GM12878 (cell line): ENCODE results near the gene KIF5C. TPM values are rescaled to one million over a fixed set of nuclear protein-coding genes. Genes with fewer than 3 reads are reported as not detected.

Source experiments
- ATAC-seq: fragments of 200-7000 bp; cut with Tn5 transposase; 3 replicates; pipeline ENCODE4 v1.9.1; 2020; ENCODE audit warnings: mild to moderate bottlenecking, moderate library complexity
- BruUV-seq: library from RNA; stranded (reverse); fragments of 400-500 nt; replicated peaks from 2 replicates; lab custom pipeline; 2021; lab: Mats Ljungman, UMichigan
- CTCF ChIA-PET: fragments of 300-600 bp; sonication (Branson Sonifier 250); formaldehyde crosslinking; extraction: SDS; loops from one replicate; lab custom pipeline; 2021; ENCODE audit warnings: inconsistent platforms; lab: Yijun Ruan, JAX
- POLR2A ChIA-PET: fragments of 350-600 bp; formaldehyde crosslinking; extraction: SDS; loops from one replicate; lab custom pipeline; 2021; ENCODE audit warnings: inconsistent platforms; lab: Charles Lee
- RAD21 ChIA-PET: fragments of 300-600 bp; sonication (Branson Sonifier 250); formaldehyde crosslinking; loops from one replicate; lab custom pipeline; 2023; ENCODE audit warnings: antibody characterized with exemption; ENCODE audit not compliant: unreplicated experiment; lab: Charles Lee
- SMC1A ChIA-PET: fragments of 300-600 bp; sonication (Branson Sonifier 250); formaldehyde crosslinking; loops from one replicate; lab custom pipeline; 2023; ENCODE audit not compliant: unreplicated experiment, uncharacterized antibody; lab: Charles Lee
- DNase-seq: peaks from one replicate; pipeline ENCODE4 v3.0.0-alpha.2; 2011; ENCODE audit warnings: low read depth, low spot score
- FAIRE-seq: peaks from 3 replicates; lab custom pipeline; 2011; peaks lifted over from hg19 to GRCh38; lab: Jason Lieb, UNC
- H2AFZ ChIP-seq: 2 replicates; pipeline ENCODE4 v1.6.0; 2011; ENCODE audit warnings: low read depth, low read length, control low read depth; ENCODE audit not compliant: control insufficient read depth
- H3K27ac ChIP-seq: 2 replicates; pipeline ENCODE4 v1.5.1; 2011; ENCODE audit warnings: control low read depth; ENCODE audit not compliant: control insufficient read depth, insufficient read depth
- H3K27me3 ChIP-seq, 2 experiments: replicated peaks in 1 of 2; 2 replicates each; pipeline versions ENCODE4 v1.6.0 to v1.6.1; 2011; ENCODE audit warnings: low read length in 1 of 2; ENCODE audit not compliant: control insufficient read depth in 2 of 2, insufficient read depth in 2 of 2
- H3K36me3 ChIP-seq, 2 experiments: 2 replicates each; pipeline ENCODE4 v1.5.1; 2011; ENCODE audit warnings: low read length in 1 of 2; ENCODE audit not compliant: control insufficient read depth in 2 of 2, insufficient read depth in 2 of 2
- H3K4me1 ChIP-seq: 2 replicates; pipeline ENCODE4 v1.6.1; 2011; ENCODE audit warnings: mild to moderate bottlenecking, low read length, moderate library complexity, mixed read lengths; ENCODE audit not compliant: control insufficient read depth, insufficient read depth
- H3K4me2 ChIP-seq: 2 replicates; pipeline ENCODE4 v1.6.0; 2011; ENCODE audit warnings: control low read depth; ENCODE audit not compliant: control insufficient read depth, insufficient read depth
- H3K4me3 ChIP-seq: fragments of 200-600 bp; sonication (generic); 2 replicates; pipeline ENCODE4 v1.5.1; 2016
- H3K79me2 ChIP-seq: 2 replicates; pipeline ENCODE4 v1.6.0; 2011; ENCODE audit warnings: low read length; ENCODE audit not compliant: control insufficient read depth, insufficient read depth
- H3K9ac ChIP-seq: 2 replicates; pipeline ENCODE4 v1.8.0; 2011; ENCODE audit warnings: low read length, control low read depth, mixed read lengths; ENCODE audit not compliant: control insufficient read depth, insufficient read depth
- H3K9me3 ChIP-seq: replicated peaks from 3 replicates; pipeline ENCODE4 v1.5.1; 2011; ENCODE audit warnings: mild to moderate bottlenecking, low read length; ENCODE audit not compliant: control insufficient read depth, insufficient read depth
- H4K20me1 ChIP-seq: 2 replicates; pipeline ENCODE4 v1.6.0; 2011; ENCODE audit not compliant: control insufficient read depth, insufficient read depth
- EED ChIP-seq: sonication (generic); IDR thresholded peaks from 2 replicates; pipeline ENCODE4 v1.6.1; 2016; ENCODE audit warnings: antibody characterized with exemption, low read depth
- EP300 ChIP-seq, 2 experiments: fragments of 150-350 bp in 1 of 2; IDR thresholded peaks; 2 replicates each; pipeline ENCODE4 v1.6.1; 2011 to 2012; ENCODE audit warnings: low read depth in 2 of 2, low read length in 2 of 2, borderline replicate concordance in 1 of 2, improper control_type of control experiment in 1 of 2, inconsistent platforms in 1 of 2; ENCODE audit not compliant: control insufficient read depth in 1 of 2
- ESRRA ChIP-seq: IDR thresholded peaks from 2 replicates; pipeline ENCODE4 v1.6.1; 2012; ENCODE audit warnings: mild to moderate bottlenecking, low read length, improper control_type of control experiment
- IRF4 ChIP-seq: IDR thresholded peaks from 2 replicates; pipeline ENCODE4 v1.6.1; 2011; ENCODE audit warnings: low read depth, low read length
- POLR2A ChIP-seq: IDR thresholded peaks from 2 replicates; pipeline ENCODE4 v1.6.1; 2011; ENCODE audit warnings: low read depth, mild to moderate bottlenecking, low read length
- POLR2AphosphoS2 ChIP-seq: IDR thresholded peaks from 2 replicates; pipeline ENCODE4 v1.6.1; 2011; ENCODE audit warnings: low read depth, mild to moderate bottlenecking, low read length, improper control_type of control experiment, moderate library complexity
- SIN3A ChIP-seq: IDR thresholded peaks from 2 replicates; pipeline ENCODE4 v1.6.1; 2012; ENCODE audit warnings: low read depth, low read length, improper control_type of control experiment
- SMAD5 ChIP-seq: IDR thresholded peaks from 2 replicates; pipeline ENCODE4 v1.6.1; 2016; ENCODE audit warnings: antibody characterized with exemption, low read depth
- SUPT20H ChIP-seq: IDR thresholded peaks from 2 replicates; pipeline ENCODE4 v1.6.1; 2011; ENCODE audit warnings: low read depth, mild to moderate bottlenecking, low read length, moderate library complexity, borderline replicate concordance; ENCODE audit not compliant: control insufficient read depth
- SUZ12 ChIP-seq: fragments of 200-600 bp; sonication (generic); IDR thresholded peaks from one replicate; pipeline ENCODE4 v1.6.1; 2018; ENCODE audit warnings: antibody characterized with exemption, mild to moderate bottlenecking; ENCODE audit not compliant: unreplicated experiment
- TCF3 ChIP-seq: IDR thresholded peaks from 2 replicates; pipeline ENCODE4 v1.6.1; 2012; ENCODE audit warnings: low read depth, mild to moderate bottlenecking, low read length, borderline replicate concordance; ENCODE audit not compliant: insufficient read depth
- ZBTB33 ChIP-seq: fragments of 450-650 bp; IDR thresholded peaks from 2 replicates; pipeline ENCODE4 v1.6.1; 2017; ENCODE audit warnings: mild to moderate bottlenecking
- ZNF217 ChIP-seq: fragments of 450-650 bp; IDR thresholded peaks from 2 replicates; pipeline ENCODE4 v1.6.1; 2017; ENCODE audit warnings: antibody characterized with exemption, mild to moderate bottlenecking
- ZSCAN29 ChIP-seq: fragments of 450-650 bp; IDR thresholded peaks from 2 replicates; pipeline ENCODE4 v1.6.1; 2017; ENCODE audit warnings: mild to moderate bottlenecking, moderate library complexity
- WGBS: methylation state at CpG from one replicate; pipeline ENCODE4 v1.1.6; 2016; ENCODE audit warnings: low lambda C conversion rate; ENCODE audit not compliant: insufficient replicate concordance, insufficient coverage; ENCODE audit errors: missing lambda C conversion rate; 5-methylcytosine and 5-hydroxymethylcytosine counted together
- in situ Hi-C: fragments of 300-500 bp; cut with MboI; formaldehyde crosslinking; loops from 9 replicates; pipeline ENCODE4 v1.14.3; 2018; ENCODE audit warnings: mixed read lengths
- intact Hi-C: fragments of 100-400 bp; cut with micrococcal nuclease; formaldehyde crosslinking; loops from one replicate; pipeline ENCODE4 v1.14.2; 2022; ENCODE audit not compliant: unreplicated experiment
- polyA plus RNA-seq, 11 experiments: library from polyadenylated mRNA; depleted of rRNA in 4 of 11; unstranded in 6 of 11; stranded (reverse) in 5 of 11; fragments of >200 nt; fragmentation: Nextera tagmentation in 4 of 11; fragmentation: Illumina TruSeq in 1 of 11; extraction: Ambion mirVana in 4 of 11; extraction: Trizol in 1 of 11; gene quantifications; 1 replicate in 1 of 11; 2 replicates in 10 of 11; pipeline versions ENCODE4 v1.2.1 to v1.2.3, GENCODE V29; 2011 to 2016; ENCODE audit warnings: inconsistent platforms in 2 of 11, missing spikeins in 2 of 11, low read depth in 1 of 11
- total RNA-seq, 4 experiments: library from RNA; depleted of rRNA in 3 of 4; stranded (reverse); fragments of >200 nt in 3 of 4; fragmentation: Illumina TruSeq in 1 of 4; extraction: Trizol in 1 of 4; gene quantifications; 2 replicates each; pipeline versions ENCODE4 v1.2.1 to v1.2.3, GENCODE V29; 2013 to 2021

KIF5C gene
- total and polyA plus RNA-seq, 10 of the 15 experiments (the other 5 are each of a cell fraction or from before 2014, with no cell fraction given): 0.08 to 0.49 (median 0.24) TPM

DNA sequence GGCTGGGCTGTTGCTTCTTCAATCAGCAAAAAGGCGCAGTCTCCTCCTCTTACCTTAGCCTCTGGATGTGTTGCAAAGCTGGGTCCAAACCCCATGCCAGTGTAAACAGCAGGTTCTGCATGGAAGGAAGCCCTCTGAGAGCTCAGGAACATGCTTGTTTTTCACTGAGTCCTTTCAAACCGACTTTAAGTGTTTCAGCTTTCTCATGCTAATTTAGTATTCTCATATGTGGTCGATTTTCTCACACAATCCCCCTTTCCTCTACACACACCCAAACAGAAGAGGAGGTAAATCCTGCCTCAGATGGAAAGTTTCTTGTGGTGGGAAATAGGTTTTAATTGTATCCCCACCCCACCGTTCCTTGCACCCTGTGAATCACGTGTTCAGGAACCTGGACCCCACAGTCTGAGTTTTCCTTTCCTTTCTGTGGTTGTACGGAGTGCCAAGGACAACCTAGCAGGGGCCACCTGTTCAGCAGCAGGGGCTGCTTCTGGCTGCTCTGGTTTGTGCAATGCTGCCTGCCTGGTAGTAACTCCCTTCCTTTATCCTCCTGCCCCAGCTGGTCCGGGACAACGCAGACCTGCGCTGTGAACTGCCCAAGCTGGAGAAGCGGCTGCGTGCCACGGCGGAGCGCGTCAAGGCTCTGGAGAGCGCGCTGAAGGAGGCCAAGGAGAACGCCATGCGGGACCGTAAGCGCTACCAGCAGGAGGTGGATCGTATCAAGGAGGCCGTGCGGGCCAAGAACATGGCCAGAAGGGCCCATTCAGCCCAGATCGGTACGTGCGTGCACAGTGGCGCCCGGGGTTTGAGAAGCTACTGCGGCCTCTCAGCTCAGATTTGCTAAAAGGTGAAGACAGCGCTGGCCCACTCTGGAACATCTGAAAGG, 134.8 kb downstream of the KIF5C start:
- no peak for FAIRE-seq
- Histone ChIP-seq H3K4me3 (no peak overlapping the region), H4K20me1 (no peaks in the 10 kb centered on the region), H3K79me2 (no peaks in the 10 kb centered on the region), H2AFZ (no peak overlapping the region; the same call in 1 of the 2 replicates), H3K9ac (no peak overlapping the region), H3K4me2 (no peak overlapping the region), H3K36me3 (no peaks in the 10 kb centered on the region), H3K27me3 (no peaks in the 10 kb centered on the region), H3K9me3 (no peaks in the 10 kb centered on the region), H3K4me1 (no peaks in the 10 kb centered on the region; the same call in 1 of the 2 replicates), H3K27ac (no peak overlapping the region)
- in situ Hi-C loops (no loop called here), intact Hi-C loops (no loop called here)
- POLR2A ChIA-PET: no interaction called here
- no peak for ATAC-seq
- TF ChIP-seq EED (no peak), SIN3A (no peak), TCF3 (no peak), POLR2A (no peak), SUPT20H (no peak), ESRRA (no peak), IRF4 (no peak), SMAD5 (no peak), ZNF217 (no peak), EP300 (IDR thresholded peaks at IDR 0.05; ENCODE audit: borderline replicate concordance in 1 of 2, control insufficient read depth in 1 of 2, low read depth in 2 of 2, low read length in 2 of 2) (no peak), SUZ12 (no peak), ZBTB33 (no peak), ZSCAN29 (no peak), POLR2AphosphoS2 (no peak)
- no peak for DNase-seq
- CTCF ChIA-PET: interaction anchor here (1.2 to 3.9 kb wide), 2 partner anchors 9 to 20 kb away, joined by 3 to 31 read pairs; no protein-coding TSS in a partner anchor
- 78% methylated on average over 22 of the region's 31 CpGs for WGBS
- RAD21 ChIA-PET: no interaction called here
- no TSS peak for BruUV-seq
- SMC1A ChIA-PET: interaction anchor here (1.3 to 1.5 kb wide), 2 partner anchors 7 to 25 kb away, joined by 3 to 4 read pairs; no protein-coding TSS in a partner anchor
